ENCODE data around the gene ATRNL1. TPM values are rescaled to one million over a fixed set of nuclear protein-coding genes. Genes with fewer than 3 reads are reported as not detected.
"Not testable (repeated sequence)": the region's sequence is repeated elsewhere in the genome, so short reads cannot be mapped to it uniquely, and the experiment has no call there.

The ATRNL1 gene
- total RNA-seq, 2 experiments from 2014 or later = 0.21 TPM; not detected in 1

DNA sequence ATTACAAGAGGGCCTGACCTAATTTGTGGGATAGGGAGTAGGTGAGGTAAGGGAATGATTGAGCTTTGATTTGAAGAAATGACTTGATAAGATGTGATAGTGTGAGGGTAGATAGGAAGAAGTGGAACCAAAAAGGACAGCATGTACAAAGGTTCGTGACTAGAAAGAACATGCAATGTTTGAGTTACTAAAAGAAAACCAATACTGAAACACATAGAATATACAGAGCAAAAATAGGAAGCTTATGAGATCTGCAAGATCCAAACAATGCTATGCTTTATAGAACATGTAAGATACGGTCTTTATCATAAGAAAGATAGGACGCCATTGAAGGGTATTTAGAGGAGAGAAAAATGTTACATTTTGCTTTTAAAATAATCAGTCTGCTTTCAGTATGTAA is 343.8 kb downstream of the ATRNL1 start:
- ChIA-PET POLR2A (no interaction called here), CTCF (no interaction called here)
- DNase-seq (no peak), ATAC-seq (no peak)
- Mint-ChIP-seq H3K36me3 (ENCODE audit: low read depth) (no peaks in the 10 kb centered on the region), H3K27me3 (no peaks in the 10 kb centered on the region), H3K4me1 (no peaks in the 10 kb centered on the region), H3K4me3 (no peak overlapping the region), H3K9me3 (ENCODE audit: low read depth) (no peaks in the 10 kb centered on the region), H3K27ac (no peak overlapping the region)
- intact Hi-C loops (cut with DNase I, micrococcal nuclease) = no loop called here

DNA sequence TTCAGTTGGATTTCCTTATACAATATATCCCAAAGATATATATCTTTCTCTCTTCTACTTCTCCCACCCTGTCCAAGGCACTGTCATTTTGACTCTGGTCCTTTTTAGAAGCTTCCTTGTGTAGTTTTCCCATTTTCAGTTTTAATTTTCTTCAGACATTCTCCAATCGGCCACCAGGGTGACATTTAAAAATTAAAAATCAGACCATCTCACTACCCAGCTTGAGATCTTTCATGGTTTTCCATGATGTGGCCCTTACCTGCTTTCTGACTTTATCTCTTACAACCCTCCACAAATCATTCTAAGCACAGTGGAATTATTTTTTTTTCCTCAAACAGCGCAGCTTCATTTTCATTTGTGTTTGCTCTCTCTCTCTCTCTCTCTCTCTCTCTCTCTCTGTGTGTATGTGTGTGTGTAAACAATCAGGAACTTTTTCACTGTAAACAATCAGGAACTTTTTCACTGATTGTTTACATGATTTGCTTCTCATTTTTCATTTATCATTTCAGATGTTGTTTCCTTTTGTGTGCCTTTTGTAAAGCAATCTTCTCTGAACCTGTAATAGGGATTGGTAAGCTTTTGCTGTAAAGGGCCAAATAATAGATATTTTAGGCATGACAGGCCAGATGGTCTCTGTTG is 348.9 kb downstream of the ATRNL1 start:
- no peak overlapping the region for H3K4me3 Mint-ChIP-seq
- ChIA-PET POLR2A (interaction anchor here (0.5 kb wide), 1 partner anchor 1141 kb away, joined by 3 read pairs; no protein-coding TSS in a partner anchor), CTCF (no interaction called here)
- no peak overlapping the region for H3K27ac Mint-ChIP-seq
- no peaks in the 10 kb centered on the region for H3K27me3 Mint-ChIP-seq
- peaks cover 1% of the 10 kb centered on the region for H3K9me3 Mint-ChIP-seq (ENCODE audit: low read depth)
- intact Hi-C loops (cut with DNase I, micrococcal nuclease) = no loop called here
- H3K36me3 Mint-ChIP-seq (ENCODE audit: low read depth) = no peaks in the 10 kb centered on the region
- H3K4me1 Mint-ChIP-seq = no peaks in the 10 kb centered on the region
- ATAC-seq = no peak
- DNase-seq = no peak

DNA sequence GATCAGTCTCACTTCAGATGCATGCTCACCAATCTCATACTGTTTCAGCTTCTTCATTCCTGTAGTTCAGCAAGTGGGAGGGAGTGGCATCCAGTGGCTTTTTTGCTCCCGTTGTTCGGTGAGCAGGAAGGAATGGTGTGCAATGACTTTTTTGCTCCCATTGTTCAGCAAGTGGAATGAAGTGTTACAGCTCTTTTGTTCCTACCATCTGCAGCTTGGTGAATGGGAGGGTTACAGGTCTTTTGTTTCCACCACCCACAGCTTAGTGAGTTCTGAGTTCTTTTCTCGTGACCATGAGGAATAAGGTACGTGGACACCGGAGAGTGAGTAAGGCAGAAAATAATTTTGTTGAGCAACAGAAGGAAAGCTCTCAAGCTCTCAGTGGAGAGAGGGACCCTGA is 363.6 kb downstream of the ATRNL1 start:
- H3K4me3 Mint-ChIP-seq = no peak overlapping the region
- no peaks in the 10 kb centered on the region for H3K27me3 Mint-ChIP-seq
- no peaks in the 10 kb centered on the region for H3K36me3 Mint-ChIP-seq (ENCODE audit: low read depth)
- no peaks in the 10 kb centered on the region for H3K4me1 Mint-ChIP-seq
- DNase-seq (no peak), ATAC-seq (no peak)
- intact Hi-C loops (cut with DNase I, micrococcal nuclease) = no loop called here
- no peak overlapping the region for H3K27ac Mint-ChIP-seq
- peaks cover 5% of the 10 kb centered on the region for H3K9me3 Mint-ChIP-seq (ENCODE audit: low read depth)
- ChIA-PET CTCF (no interaction called here), POLR2A (no interaction called here)

DNA sequence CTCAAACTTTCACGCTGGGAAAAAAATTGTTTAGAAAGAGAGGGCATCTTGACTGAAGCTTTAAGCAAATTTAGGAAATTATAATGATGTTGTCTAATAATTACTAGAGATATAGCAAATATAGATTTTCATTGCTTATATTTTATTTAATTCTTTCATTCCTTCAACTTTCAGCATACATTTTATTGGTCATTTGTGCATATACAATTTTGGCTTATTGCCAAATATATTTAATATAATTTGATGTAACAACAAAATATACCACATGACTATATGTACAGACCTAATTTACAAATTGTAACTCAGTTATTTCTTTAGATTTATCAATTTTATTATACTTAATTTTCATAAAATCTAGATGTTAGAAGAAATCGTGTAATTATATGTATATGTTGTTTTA is 390.1 kb downstream of the ATRNL1 start:
- no peaks in the 10 kb centered on the region for H3K36me3 Mint-ChIP-seq (ENCODE audit: low read depth)
- H3K27ac Mint-ChIP-seq = no peak overlapping the region
- H3K27me3 Mint-ChIP-seq = no peaks in the 10 kb centered on the region
- ATAC-seq (no peak), DNase-seq (no peak)
- peaks cover 9% of the 10 kb centered on the region for H3K9me3 Mint-ChIP-seq (ENCODE audit: low read depth)
- no peak overlapping the region for H3K4me3 Mint-ChIP-seq
- ChIA-PET CTCF (no interaction called here), POLR2A (no interaction called here)
- H3K4me1 Mint-ChIP-seq = no peaks in the 10 kb centered on the region
- intact Hi-C loops (cut with DNase I, micrococcal nuclease) = no loop called here

DNA sequence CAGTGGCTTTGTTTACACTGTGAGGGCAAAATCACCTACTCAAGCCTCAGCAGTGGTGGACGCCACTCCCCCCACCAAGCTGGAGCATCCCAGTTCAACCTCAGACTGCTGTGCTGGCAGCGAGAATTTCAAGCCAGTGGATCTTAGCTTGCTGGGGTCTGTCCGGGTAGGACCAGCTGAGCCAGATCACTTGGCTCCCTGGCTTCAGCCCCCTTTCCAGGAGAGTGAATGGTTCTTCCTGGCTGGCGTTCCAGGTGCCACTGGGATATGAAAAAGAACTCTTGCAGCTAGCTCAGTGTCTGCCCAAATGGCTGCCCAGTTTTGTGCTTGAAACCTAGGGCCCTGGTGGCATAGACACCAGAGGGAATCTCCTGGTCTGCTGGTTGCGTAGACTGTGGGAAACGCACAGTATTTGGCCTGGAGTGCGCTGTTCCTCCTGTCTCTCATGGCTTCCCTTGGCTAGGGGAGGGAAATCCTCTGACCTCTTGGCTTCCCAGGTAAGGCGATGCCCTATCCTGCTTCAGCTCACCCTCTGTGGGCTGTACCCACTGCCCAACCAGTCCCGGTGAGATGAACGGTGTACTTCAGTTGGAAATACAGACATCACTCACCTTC is 398.5 kb downstream of the ATRNL1 start:
- Mint-ChIP-seq H3K4me1 (no peaks in the 10 kb centered on the region), H3K27me3 (no peaks in the 10 kb centered on the region), H3K4me3 (no peak overlapping the region), H3K9me3 (ENCODE audit: low read depth) (peaks cover 18% of the 10 kb centered on the region), H3K27ac (no peak overlapping the region), H3K36me3 (ENCODE audit: low read depth) (no peaks in the 10 kb centered on the region)
- no peak for ATAC-seq
- ChIA-PET POLR2A (no interaction called here), CTCF (interaction anchor here (0.6 kb wide), 1 partner anchor 334 kb away, joined by 3 read pairs; no protein-coding TSS in a partner anchor)
- no peak for DNase-seq
- intact Hi-C loops (cut with DNase I, micrococcal nuclease) = no loop called here

DNA sequence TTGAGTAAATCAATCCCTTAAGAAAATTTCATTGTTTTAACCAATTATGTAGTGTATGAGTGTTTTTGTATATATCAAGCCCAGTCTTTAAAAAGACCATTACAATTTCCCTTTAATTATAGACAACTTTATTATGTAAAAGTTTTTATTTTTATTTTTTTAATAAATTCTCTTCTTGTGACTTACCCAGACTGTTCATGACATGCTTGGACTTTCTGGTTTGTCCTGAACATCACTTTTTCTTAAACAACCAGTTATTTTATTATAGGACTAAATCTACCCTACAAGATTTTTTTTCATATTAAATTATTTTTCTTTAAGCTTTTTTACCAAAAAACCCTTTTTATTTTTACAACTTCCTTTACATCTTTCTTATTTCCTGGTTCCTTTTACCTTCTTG is 410.4 kb downstream of the ATRNL1 start:
- ATAC-seq = no peak
- no peak for DNase-seq
- Mint-ChIP-seq H3K27me3 (no peaks in the 10 kb centered on the region), H3K4me3 (no peak overlapping the region), H3K36me3 (ENCODE audit: low read depth) (no peaks in the 10 kb centered on the region), H3K27ac (no peak overlapping the region), H3K9me3 (ENCODE audit: low read depth) (peaks cover 10% of the 10 kb centered on the region), H3K4me1 (no peaks in the 10 kb centered on the region)
- intact Hi-C loops (cut with DNase I, micrococcal nuclease) = no loop called here
- CTCF ChIA-PET = interaction anchor here (0.6 kb wide), 1 partner anchor 21 kb away, joined by 3 read pairs; no protein-coding TSS in a partner anchor
- POLR2A ChIA-PET = no interaction called here

DNA sequence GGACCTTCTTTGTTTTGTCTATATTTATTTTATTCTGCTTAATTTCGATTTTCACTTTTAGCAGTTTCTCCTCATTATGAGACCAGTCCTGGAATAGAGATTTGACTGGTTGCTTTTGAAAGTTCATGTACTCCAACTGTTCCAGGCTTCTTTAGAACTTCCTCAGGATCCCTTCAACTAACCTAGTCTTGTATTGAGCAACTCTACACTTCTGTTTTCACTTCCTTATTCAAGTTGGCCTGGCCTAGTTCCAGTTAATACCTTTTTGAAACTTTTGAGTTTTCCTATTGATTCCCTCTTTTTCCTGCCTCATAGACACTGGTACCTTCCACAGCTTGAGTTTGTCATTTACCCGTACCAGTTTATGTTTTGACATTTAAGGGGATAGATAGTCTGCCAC is 421.7 kb downstream of the ATRNL1 start:
- Mint-ChIP-seq H3K4me3 (no peak overlapping the region), H3K27ac (no peak overlapping the region), H3K9me3 (ENCODE audit: low read depth) (peaks cover 10% of the 10 kb centered on the region), H3K36me3 (ENCODE audit: low read depth) (no peaks in the 10 kb centered on the region), H3K4me1 (no peaks in the 10 kb centered on the region), H3K27me3 (no peaks in the 10 kb centered on the region)
- ChIA-PET POLR2A (no interaction called here), CTCF (interaction anchor here (1.1 kb wide), 1 partner anchor 13 kb away, joined by 3 read pairs; no protein-coding TSS in a partner anchor)
- ATAC-seq (no peak), DNase-seq (no peak)
- intact Hi-C loops (cut with DNase I, micrococcal nuclease) = no loop called here

DNA sequence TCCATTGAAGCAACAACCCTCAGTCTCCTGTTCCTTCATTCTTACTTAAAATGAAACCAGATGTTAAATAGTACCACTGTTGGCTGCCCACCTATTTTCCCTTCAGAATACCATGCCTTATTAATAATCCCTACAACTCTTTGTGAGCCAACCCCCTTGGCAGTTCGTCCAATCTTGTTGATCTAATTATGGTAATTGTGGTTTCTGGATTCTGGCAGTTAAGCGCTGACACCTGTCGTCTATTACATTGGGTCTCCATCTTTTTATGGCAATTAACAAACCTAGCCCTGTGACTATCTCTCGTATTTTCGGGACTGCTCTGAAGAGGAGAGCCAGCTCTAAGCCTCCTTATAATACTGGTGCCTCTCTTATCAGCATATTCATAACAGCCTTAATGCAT is 432.0 kb downstream of the ATRNL1 start:
- Mint-ChIP-seq H3K27me3 (no peaks in the 10 kb centered on the region), H3K36me3 (ENCODE audit: low read depth) (no peaks in the 10 kb centered on the region), H3K27ac (no peak overlapping the region), H3K4me1 (no peaks in the 10 kb centered on the region), H3K4me3 (no peak overlapping the region), H3K9me3 (ENCODE audit: low read depth) (peaks cover 25% of the 10 kb centered on the region)
- ATAC-seq (no peak), DNase-seq (no peak)
- intact Hi-C loops (cut with DNase I, micrococcal nuclease) = no loop called here
- ChIA-PET CTCF (no interaction called here), POLR2A (no interaction called here)

DNA sequence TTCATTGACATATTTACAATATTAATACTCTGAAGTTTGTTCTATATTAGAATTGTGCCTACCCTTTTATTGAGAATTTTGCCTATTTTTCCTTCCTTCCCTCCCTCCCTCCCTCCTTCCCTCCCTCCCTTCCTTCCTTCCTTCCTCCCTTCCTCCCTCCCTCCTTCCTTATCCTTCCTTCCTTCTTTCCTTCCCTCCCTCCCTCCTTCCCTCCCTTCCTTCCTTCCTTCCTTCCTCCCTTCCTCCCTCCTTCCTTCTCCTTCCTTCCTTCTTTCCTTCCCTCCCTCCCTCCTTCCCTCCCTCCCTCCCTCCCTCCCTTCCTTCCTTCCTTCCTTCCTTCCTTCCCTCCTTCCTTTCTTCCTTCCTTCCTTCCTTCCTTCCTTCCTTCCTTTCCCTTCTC is 434.5 kb downstream of the ATRNL1 start:
- H3K36me3 Mint-ChIP-seq (ENCODE audit: low read depth); POLR2A ChIA-PET; H3K27me3 Mint-ChIP-seq; DNase-seq; intact Hi-C loops (cut with DNase I, micrococcal nuclease); CTCF ChIA-PET; H3K4me1 Mint-ChIP-seq; H3K27ac Mint-ChIP-seq; H3K4me3 Mint-ChIP-seq; ATAC-seq: not testable (repeated sequence)
- H3K9me3 Mint-ChIP-seq (ENCODE audit: low read depth) = peaks cover 23% of the 10 kb centered on the region

DNA sequence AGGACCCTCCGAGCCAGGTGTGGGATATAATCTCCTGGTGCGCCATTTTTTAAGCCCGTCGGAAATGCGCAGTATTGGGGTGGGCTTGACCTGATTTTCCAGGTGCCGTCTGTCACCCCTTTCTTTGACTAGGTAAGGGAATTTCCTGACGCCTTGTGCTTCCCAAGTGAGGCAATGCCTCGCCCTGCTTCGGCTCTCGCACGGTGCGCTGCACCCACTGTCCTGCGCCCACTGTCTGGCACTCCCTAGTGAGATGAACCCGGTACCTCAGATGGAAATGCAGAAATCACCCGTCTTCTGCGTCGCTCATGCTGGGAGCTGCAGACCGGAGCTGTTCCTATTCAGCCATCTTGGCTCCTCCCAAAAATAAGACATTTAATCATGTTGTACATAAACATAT is 443.2 kb downstream of the ATRNL1 start:
- H3K27me3 Mint-ChIP-seq; POLR2A ChIA-PET; ATAC-seq; H3K36me3 Mint-ChIP-seq (ENCODE audit: low read depth); H3K4me3 Mint-ChIP-seq; H3K4me1 Mint-ChIP-seq; DNase-seq; intact Hi-C loops (cut with DNase I, micrococcal nuclease); CTCF ChIA-PET; H3K9me3 Mint-ChIP-seq (ENCODE audit: low read depth); H3K27ac Mint-ChIP-seq: not testable (repeated sequence)

DNA sequence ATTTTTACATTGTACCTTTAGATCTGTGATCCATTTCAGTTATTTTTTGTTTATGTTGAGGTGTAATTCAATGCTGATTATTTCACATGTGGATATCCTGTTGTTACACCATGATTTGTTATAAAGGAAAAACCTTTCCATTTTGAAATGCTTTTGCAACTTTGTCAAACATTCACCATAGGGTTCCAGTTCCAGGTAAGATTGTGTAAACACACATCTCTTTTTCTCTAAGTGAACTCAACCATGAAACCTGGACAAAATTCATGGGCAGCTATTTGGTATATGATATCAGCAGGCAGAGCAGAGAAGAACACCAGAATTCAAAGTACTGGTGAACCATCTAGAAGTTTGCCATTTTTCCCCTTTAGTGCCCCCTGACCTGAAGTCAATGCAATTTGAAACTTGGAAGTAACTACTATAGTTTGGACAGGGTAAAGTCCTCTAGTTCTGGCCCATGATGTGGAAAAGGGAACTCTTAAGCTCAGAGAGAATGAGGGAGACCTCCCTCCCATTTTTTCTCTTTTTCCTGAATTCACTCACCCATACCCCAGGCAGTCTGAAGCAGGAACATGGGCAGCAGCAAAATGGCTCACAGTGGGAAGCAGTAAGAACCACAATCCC is 446.1 kb downstream of the ATRNL1 start:
- no peak overlapping the region for H3K27ac Mint-ChIP-seq
- no peaks in the 10 kb centered on the region for H3K27me3 Mint-ChIP-seq
- H3K4me1 Mint-ChIP-seq = no peaks in the 10 kb centered on the region
- H3K9me3 Mint-ChIP-seq (ENCODE audit: low read depth) = peaks cover 4% of the 10 kb centered on the region
- intact Hi-C loops (cut with DNase I, micrococcal nuclease) = no loop called here
- no peaks in the 10 kb centered on the region for H3K36me3 Mint-ChIP-seq (ENCODE audit: low read depth)
- DNase-seq (no peak), ATAC-seq (no peak)
- H3K4me3 Mint-ChIP-seq = no peak overlapping the region
- POLR2A ChIA-PET = no interaction called here
- CTCF ChIA-PET = no interaction called here

DNA sequence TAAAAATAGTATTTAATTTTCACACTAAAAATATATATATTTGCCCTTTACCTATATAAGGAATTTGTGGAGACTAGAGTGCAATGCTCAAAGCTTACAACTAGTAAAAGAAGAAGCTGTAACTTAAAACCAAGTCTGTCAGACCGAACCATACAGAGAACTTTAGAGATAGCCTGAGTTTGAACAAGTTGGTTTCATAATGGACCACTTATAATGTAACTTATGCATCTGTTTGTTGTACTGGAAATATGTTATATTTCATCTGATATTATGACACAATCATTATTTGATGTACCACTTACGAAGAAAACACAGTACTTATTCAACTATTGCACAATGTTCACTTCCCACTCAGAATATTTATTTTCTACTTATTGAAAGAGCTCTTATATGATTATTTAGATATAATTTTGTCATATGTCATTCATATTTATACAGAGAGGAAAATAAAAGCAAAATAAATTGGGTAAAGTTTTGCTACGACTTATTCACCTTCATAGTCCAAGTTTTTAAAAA is 462.8 kb downstream of the ATRNL1 start:
- CTCF ChIA-PET = no interaction called here
- Mint-ChIP-seq H3K4me1 (no peaks in the 10 kb centered on the region), H3K36me3 (ENCODE audit: low read depth) (no peaks in the 10 kb centered on the region), H3K27me3 (no peaks in the 10 kb centered on the region), H3K4me3 (no peak overlapping the region), H3K9me3 (ENCODE audit: low read depth) (peaks cover 2% of the 10 kb centered on the region), H3K27ac (no peak overlapping the region)
- ATAC-seq = no peak
- POLR2A ChIA-PET = no interaction called here
- intact Hi-C loops (cut with DNase I, micrococcal nuclease) = no loop called here
- no peak for DNase-seq

All from activated CD4-positive, alpha-beta T cell treated with anti-CD3 and anti-CD28 coated beads for 36 hours (primary cell).